Ishikawa (cell line): ENCODE data around the gene ECT2L.

Source experiments
- CEBPB ChIP-seq: IDR thresholded peaks from 2 replicates; pipeline ENCODE4 v1.6.1; 2012
- EP300 ChIP-seq: IDR thresholded peaks from 2 replicates; pipeline ENCODE4 v1.6.1; 2012; ENCODE audit warnings: borderline replicate concordance
- FOXM1 ChIP-seq: IDR thresholded peaks from 2 replicates; pipeline ENCODE4 v1.6.1; 2012; ENCODE audit warnings: low read depth, borderline replicate concordance
- NFIC ChIP-seq: IDR thresholded peaks from 2 replicates; pipeline ENCODE4 v1.6.1; 2012
- RAD21 ChIP-seq: IDR thresholded peaks from 2 replicates; pipeline ENCODE4 v1.6.1; 2012; ENCODE audit warnings: low read depth
- REST ChIP-seq: IDR thresholded peaks from 2 replicates; pipeline ENCODE4 v1.6.1; 2012; ENCODE audit warnings: low read depth, mild to moderate bottlenecking
- TAF1 ChIP-seq: IDR thresholded peaks from 2 replicates; pipeline ENCODE4 v1.6.1; 2012; ENCODE audit warnings: low read depth, mild to moderate bottlenecking
- TCF12 ChIP-seq: IDR thresholded peaks from 2 replicates; pipeline ENCODE4 v1.6.1; 2012; ENCODE audit warnings: low read depth
- TEAD4 ChIP-seq: IDR thresholded peaks from 2 replicates; pipeline ENCODE4 v1.6.1; 2012
- YY1 ChIP-seq: IDR thresholded peaks from 2 replicates; pipeline ENCODE4 v1.6.1; 2012; ENCODE audit warnings: low read depth
- TF ChIP-seq, protein P1 (sequence below): IDR thresholded peaks from 2 replicates; pipeline ENCODE4 v1.6.1; 2012

GRCh38 chr6:138897031-138897430 lies 101.1 kb downstream of the ECT2L start:
- TF ChIP-seq TAF1 (no peak), TEAD4 (no peak), RAD21 (no peak), EP300 (no peak), TCF12 (no peak), FOXM1 (no peak), CEBPB (no peak), YY1 (no peak), NFIC (no peak), REST (no peak)
- TF ChIP-seq, protein P1, sequence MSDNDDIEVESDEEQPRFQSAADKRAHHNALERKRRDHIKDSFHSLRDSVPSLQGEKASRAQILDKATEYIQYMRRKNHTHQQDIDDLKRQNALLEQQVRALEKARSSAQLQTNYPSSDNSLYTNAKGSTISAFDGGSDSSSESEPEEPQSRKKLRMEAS = no peak
